ENCODE data around the gene WNT4. TPM values are rescaled to one million over a fixed set of nuclear protein-coding genes. Genes with fewer than 3 reads are reported as not detected.
A peak's percentile ranks its signal among the peaks of the same experiment; 100 is the strongest.

Gene WNT4
- polyA plus RNA-seq, 3 donors = not detected

DNA sequence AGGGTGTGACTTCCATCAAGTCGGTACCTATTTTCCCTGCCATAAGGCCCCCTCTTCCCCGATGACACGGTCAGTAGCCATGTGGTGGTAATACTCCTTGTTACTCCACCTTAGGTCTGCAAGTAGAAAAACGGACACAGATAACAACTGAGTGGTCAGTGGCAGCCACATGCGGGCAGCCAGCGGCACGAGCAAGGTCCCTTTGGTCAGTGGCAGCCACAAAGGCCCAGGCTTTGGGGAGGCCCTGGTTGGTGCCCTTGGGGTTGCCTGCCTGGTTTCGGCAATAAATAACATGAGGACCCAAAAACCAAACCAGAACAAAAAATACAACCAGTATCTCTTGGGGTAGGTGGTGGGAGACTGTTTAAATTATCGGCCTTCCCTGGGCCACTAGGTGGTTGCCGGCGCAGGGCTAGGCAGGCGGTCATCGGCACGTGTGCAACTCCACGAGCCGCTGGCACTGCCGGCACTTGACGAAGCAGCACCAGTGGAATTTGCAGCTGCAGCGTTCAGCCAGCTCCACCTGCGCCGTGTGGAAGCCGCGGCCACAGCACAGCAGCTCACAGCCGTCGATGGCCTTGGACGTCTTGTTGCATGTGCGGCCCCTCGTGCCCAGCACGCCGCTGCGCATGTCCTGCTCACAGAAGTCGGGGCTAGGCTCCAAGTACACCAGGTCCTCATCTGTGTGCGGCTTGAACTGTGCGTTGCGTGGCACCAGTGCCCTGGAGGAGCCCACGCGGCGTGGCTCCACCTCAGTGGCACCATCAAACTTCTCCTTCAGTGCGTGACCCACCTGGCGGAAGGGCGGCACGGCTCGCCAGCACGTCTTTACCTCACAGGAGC, 23.1 kb downstream of the WNT4 start:
- no peak for DNase-seq
- Mint-ChIP-seq H3K27me3 (ENCODE audit: low read depth in 3 of 3) (peaks cover 0 to 2% (median 1%) of the 10 kb centered on the region in 3 donors), H3K27ac (peak overlapping the region in 1 of 7 donors; percentile 71), H3K36me3 (peaks cover 29 to 48% of the 10 kb centered on the region in 2 donors), H3K9me3 (peaks cover 0 to 2% (median 0%) of the 10 kb centered on the region in 7 donors), H3K4me3 (no peak overlapping the region), H3K4me1 (peaks cover 4% of the 10 kb centered on the region)
- TF ChIP-seq, protein P1, sequence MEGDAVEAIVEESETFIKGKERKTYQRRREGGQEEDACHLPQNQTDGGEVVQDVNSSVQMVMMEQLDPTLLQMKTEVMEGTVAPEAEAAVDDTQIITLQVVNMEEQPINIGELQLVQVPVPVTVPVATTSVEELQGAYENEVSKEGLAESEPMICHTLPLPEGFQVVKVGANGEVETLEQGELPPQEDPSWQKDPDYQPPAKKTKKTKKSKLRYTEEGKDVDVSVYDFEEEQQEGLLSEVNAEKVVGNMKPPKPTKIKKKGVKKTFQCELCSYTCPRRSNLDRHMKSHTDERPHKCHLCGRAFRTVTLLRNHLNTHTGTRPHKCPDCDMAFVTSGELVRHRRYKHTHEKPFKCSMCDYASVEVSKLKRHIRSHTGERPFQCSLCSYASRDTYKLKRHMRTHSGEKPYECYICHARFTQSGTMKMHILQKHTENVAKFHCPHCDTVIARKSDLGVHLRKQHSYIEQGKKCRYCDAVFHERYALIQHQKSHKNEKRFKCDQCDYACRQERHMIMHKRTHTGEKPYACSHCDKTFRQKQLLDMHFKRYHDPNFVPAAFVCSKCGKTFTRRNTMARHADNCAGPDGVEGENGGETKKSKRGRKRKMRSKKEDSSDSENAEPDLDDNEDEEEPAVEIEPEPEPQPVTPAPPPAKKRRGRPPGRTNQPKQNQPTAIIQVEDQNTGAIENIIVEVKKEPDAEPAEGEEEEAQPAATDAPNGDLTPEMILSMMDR (IDR thresholded peaks at IDR 0.05) = no peak
- 95% methylated on average over 30 of the region's 44 CpGs for WGBS (ENCODE audit: insufficient coverage)
- no peaks in the 10 kb centered on the region for H3K27me3 ChIP-seq (ENCODE audit: control insufficient read depth in 2 of 2, insufficient read depth in 2 of 2, low read length in 2 of 2)
- no peak overlapping the region for H3K4me3 ChIP-seq (replicated peaks in 1 of 3; ENCODE audit: low read depth in 2 of 3, low read length in 3 of 3)
- H3K79me2 ChIP-seq (ENCODE audit: insufficient read depth, low read length) = no peaks in the 10 kb centered on the region
- peaks cover 18 to 60% of the 10 kb centered on the region in 2 donors for H3K36me3 ChIP-seq (replicated peaks in 1 of 2; ENCODE audit: control insufficient read depth in 1 of 2, insufficient read depth in 2 of 2, low read length in 2 of 2)
- H2AFZ ChIP-seq (ENCODE audit: insufficient read depth, low read depth, low read length, poor library complexity, severe bottlenecking) = no peak overlapping the region
- intact Hi-C loops (cut with micrococcal nuclease) = loop anchor here in 1 of 2 donors (10.0 kb wide), 1 partner anchor 525 kb away; the partner anchor contains the start of gene C1QC
- H3K27ac ChIP-seq (ENCODE audit: low read depth in 1 of 2, low read length in 2 of 2) = no peak overlapping the region
- no peak overlapping the region for H3K4me2 ChIP-seq (replicated peaks; ENCODE audit: extremely low read depth, low read length, poor library complexity, severe bottlenecking)
- H3K9me3 ChIP-seq (replicated peaks in 1 of 2; ENCODE audit: control insufficient read depth in 1 of 2, insufficient read depth in 1 of 2, low read length in 2 of 2) = no peaks in the 10 kb centered on the region
- H3K9ac ChIP-seq (ENCODE audit: insufficient read depth, low read length, poor library complexity, severe bottlenecking) = no peak overlapping the region
- peaks cover 99% of the 10 kb centered on the region for H4K20me1 ChIP-seq (ENCODE audit: insufficient read depth, low read length)
- H3K4me1 ChIP-seq (ENCODE audit: control insufficient read depth in 1 of 2, insufficient read depth in 2 of 2, low read length in 2 of 2) = no peaks in the 10 kb centered on the region

DNA sequence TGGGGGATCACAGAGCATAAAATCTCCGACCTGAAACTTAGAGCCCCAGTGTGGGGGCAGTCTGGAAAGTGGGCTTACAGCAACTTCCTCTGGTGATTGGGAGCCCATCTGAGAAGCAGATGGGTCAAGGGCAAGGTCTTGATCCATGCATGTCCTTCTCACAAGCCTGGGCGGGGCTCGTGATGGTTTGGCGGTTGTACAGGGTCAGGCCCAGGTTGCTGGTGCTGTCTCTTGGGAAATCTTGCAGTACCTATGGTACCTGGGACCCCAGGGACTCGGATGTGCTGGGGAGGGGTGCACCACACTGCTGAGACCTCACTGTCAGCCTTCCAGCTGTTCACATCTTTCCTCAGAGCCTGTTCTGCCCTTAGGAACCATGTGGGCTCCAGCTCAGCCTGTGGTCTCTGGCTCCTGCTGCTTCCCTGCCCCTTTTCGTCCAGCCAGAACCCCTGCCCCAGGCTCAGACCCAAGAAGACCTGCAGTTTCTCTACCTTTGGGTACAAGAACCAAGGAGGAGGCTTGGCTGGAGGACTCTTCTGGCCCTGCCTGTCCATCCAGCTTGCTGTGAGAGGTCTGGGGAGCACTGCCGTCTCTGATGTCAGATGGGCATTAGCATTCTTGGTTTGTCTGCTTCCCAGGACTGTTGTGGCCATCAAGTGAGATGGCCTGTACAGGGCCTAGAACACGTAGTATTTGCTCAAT, 24.5 kb downstream of the WNT4 start:
- H3K4me1 Mint-ChIP-seq = peaks cover 4% of the 10 kb centered on the region
- Histone ChIP-seq H3K27me3 (ENCODE audit: control insufficient read depth in 2 of 2, insufficient read depth in 2 of 2, low read length in 2 of 2) (no peaks in the 10 kb centered on the region), H3K4me1 (ENCODE audit: control insufficient read depth in 1 of 2, insufficient read depth in 2 of 2, low read length in 2 of 2) (no peaks in the 10 kb centered on the region), H3K4me3 (replicated peaks in 1 of 3; ENCODE audit: low read depth in 2 of 3, low read length in 3 of 3) (no peak overlapping the region), H3K4me2 (replicated peaks; ENCODE audit: extremely low read depth, low read length, poor library complexity, severe bottlenecking) (no peak overlapping the region), H3K9me3 (replicated peaks in 1 of 2; ENCODE audit: control insufficient read depth in 1 of 2, insufficient read depth in 1 of 2, low read length in 2 of 2) (no peaks in the 10 kb centered on the region), H2AFZ (ENCODE audit: insufficient read depth, low read depth, low read length, poor library complexity, severe bottlenecking) (no peak overlapping the region), H3K27ac (ENCODE audit: low read depth in 1 of 2, low read length in 2 of 2) (no peak overlapping the region), H3K9ac (ENCODE audit: insufficient read depth, low read length, poor library complexity, severe bottlenecking) (no peak overlapping the region), H3K79me2 (ENCODE audit: insufficient read depth, low read length) (peaks cover 4% of the 10 kb centered on the region), H3K36me3 (replicated peaks in 1 of 2; ENCODE audit: control insufficient read depth in 1 of 2, insufficient read depth in 2 of 2, low read length in 2 of 2) (peaks cover 32 to 74% of the 10 kb centered on the region in 2 donors), H4K20me1 (ENCODE audit: insufficient read depth, low read length) (peaks cover 99% of the 10 kb centered on the region)
- DNase-seq = no peak
- intact Hi-C loops (cut with micrococcal nuclease) = no loop called here
- H3K36me3 Mint-ChIP-seq = peaks cover 36 to 59% of the 10 kb centered on the region in 2 donors
- H3K9me3 Mint-ChIP-seq = peaks cover 0 to 2% (median 0%) of the 10 kb centered on the region in 7 donors
- TF ChIP-seq, protein P1 (IDR thresholded peaks at IDR 0.05) = no peak
- peaks cover 0 to 2% (median 0%) of the 10 kb centered on the region in 3 donors for H3K27me3 Mint-ChIP-seq (ENCODE audit: low read depth in 3 of 3)
- H3K4me3 Mint-ChIP-seq = no peak overlapping the region
- peak overlapping the region in 1 of 7 donors; percentile 34 for H3K27ac Mint-ChIP-seq
- 80% methylated on average over 5 of the region's 8 CpGs for WGBS (ENCODE audit: insufficient coverage)
